Parathyroid adenoma (tissue), 2 donors: ENCODE data around the gene MED20.

Experiments used
- H2AFZ ChIP-seq: fragments of 300-600 bp; sonication (generic); one replicate; pipeline ENCODE4 v1.7.0; 2017; ENCODE audit warnings: antibody characterized with exemption, mild to moderate bottlenecking
- H3K27ac ChIP-seq: fragments of 300-600 bp; sonication (generic); one replicate; pipeline ENCODE4 v1.7.0; 2017
- H3K27me3 ChIP-seq: fragments of 300-600 bp; sonication (generic); one replicate; pipeline ENCODE4 v1.7.0; 2017; ENCODE audit warnings: low read length; ENCODE audit not compliant: control insufficient read depth, insufficient read depth
- H3K36me3 ChIP-seq: fragments of 300-600 bp; sonication (generic); one replicate; pipeline ENCODE4 v1.7.0; 2017; ENCODE audit warnings: low read length; ENCODE audit not compliant: control insufficient read depth, insufficient read depth
- H3K4me1 ChIP-seq: fragments of 300-600 bp; sonication (generic); one replicate; pipeline ENCODE4 v1.7.0; 2017; ENCODE audit warnings: control low read depth
- H3K4me2 ChIP-seq: fragments of 300-600 bp; sonication (generic); one replicate; pipeline ENCODE4 v1.7.0; 2017; ENCODE audit warnings: low read length
- H3K4me3 ChIP-seq: fragments of 300-600 bp; sonication (generic); one replicate; pipeline ENCODE4 v1.7.0; 2017; ENCODE audit warnings: low read depth, low read length
- H3K79me2 ChIP-seq: fragments of 300-600 bp; sonication (generic); one replicate; pipeline ENCODE4 v1.7.0; 2017; ENCODE audit warnings: control low read depth
- H3K9ac ChIP-seq: fragments of 300-600 bp; sonication (generic); one replicate; pipeline ENCODE4 v1.7.0; 2017; ENCODE audit warnings: mild to moderate bottlenecking
- H3K9me3 ChIP-seq: fragments of 300-600 bp; sonication (generic); one replicate; pipeline ENCODE4 v1.7.0; 2017; ENCODE audit warnings: low read length; ENCODE audit not compliant: control insufficient read depth
- TF ChIP-seq, protein P1 (sequence below): fragments of 300-600 bp; sonication (generic); IDR thresholded peaks from one replicate; pipeline ENCODE4 v1.7.0; 2017; ENCODE audit warnings: antibody characterized with exemption, mild to moderate bottlenecking
- donor health status: primary hyperparathyroidism.

MED20 gene

DNA sequence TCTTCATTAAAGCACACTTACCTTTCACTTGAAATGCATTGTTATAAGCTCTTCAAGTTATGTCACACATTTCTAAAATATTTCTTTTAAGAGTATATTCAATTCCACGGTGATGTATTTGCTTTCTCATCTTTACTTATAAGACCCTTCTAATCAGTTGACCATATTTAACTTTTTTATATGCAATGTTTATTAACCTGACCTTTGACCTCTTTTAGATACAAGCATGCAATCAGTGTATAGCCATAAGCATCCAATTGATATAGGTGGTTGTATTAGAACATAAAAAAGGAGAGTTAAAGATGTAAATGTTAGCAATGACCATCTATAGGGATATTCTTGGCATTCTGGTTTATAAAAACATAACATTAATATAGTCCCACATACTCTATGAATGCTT, 35.0 kb downstream of the MED20 start:
- no peaks in the 10 kb centered on the region for H3K9me3 ChIP-seq
- no peaks in the 10 kb centered on the region for H3K36me3 ChIP-seq
- H3K4me3 ChIP-seq, result no peak overlapping the region
- H3K79me2 ChIP-seq, result peaks cover 2% of the 10 kb centered on the region
- H3K9ac ChIP-seq, result no peak overlapping the region
- no peak overlapping the region for H3K4me2 ChIP-seq
- TF ChIP-seq, protein P1, sequence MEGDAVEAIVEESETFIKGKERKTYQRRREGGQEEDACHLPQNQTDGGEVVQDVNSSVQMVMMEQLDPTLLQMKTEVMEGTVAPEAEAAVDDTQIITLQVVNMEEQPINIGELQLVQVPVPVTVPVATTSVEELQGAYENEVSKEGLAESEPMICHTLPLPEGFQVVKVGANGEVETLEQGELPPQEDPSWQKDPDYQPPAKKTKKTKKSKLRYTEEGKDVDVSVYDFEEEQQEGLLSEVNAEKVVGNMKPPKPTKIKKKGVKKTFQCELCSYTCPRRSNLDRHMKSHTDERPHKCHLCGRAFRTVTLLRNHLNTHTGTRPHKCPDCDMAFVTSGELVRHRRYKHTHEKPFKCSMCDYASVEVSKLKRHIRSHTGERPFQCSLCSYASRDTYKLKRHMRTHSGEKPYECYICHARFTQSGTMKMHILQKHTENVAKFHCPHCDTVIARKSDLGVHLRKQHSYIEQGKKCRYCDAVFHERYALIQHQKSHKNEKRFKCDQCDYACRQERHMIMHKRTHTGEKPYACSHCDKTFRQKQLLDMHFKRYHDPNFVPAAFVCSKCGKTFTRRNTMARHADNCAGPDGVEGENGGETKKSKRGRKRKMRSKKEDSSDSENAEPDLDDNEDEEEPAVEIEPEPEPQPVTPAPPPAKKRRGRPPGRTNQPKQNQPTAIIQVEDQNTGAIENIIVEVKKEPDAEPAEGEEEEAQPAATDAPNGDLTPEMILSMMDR, result no peak
- H3K27me3 ChIP-seq, result no peaks in the 10 kb centered on the region
- H3K4me1 ChIP-seq, result no peaks in the 10 kb centered on the region
- no peak overlapping the region for H3K27ac ChIP-seq
- no peak overlapping the region for H2AFZ ChIP-seq

DNA sequence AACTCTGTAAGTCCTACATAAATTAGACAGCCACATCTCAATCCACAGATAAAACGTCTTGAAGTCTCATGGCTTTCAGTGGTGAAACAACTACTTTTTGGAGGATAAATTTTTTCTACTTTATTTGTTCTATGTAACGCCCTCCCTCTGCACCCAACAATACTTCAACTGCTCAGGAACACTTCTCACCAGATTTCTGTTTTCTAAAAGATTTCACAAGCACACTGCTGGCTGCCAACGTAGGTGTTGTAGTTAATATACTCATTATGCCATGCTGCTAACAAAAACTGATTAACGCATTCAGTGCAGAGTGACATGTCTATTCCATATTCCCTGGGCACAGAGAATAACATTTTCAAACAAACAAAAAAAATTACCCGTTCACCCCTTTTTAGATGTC, 36.0 kb downstream of the MED20 start:
- no peak overlapping the region for H3K9ac ChIP-seq
- H3K36me3 ChIP-seq, result no peaks in the 10 kb centered on the region
- TF ChIP-seq, protein P1, result no peak

DNA sequence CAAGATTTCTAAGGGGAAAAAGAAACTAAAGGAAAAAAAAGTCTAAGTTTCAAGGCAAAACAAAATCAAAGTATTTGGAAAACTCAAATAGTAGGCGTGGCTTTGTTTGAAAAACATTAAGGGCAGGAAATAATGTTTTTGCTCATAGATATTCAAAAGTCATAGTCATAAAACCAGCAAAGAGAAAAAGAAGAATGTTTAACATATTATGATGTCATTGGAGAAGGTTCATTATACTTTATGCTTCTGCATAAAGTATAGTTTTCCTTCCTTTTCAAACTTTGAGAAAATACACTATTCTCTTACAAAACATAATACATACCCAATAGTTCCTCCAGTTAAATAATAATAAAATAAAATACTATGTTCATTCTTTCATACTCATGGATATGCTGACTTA, 39.4 kb downstream of the MED20 start:
- no peak overlapping the region for H3K27ac ChIP-seq
- H2AFZ ChIP-seq, result no peak overlapping the region
- H3K27me3 ChIP-seq, result no peaks in the 10 kb centered on the region
- no peaks in the 10 kb centered on the region for H3K4me1 ChIP-seq
- H3K36me3 ChIP-seq, result no peaks in the 10 kb centered on the region
- H3K4me2 ChIP-seq, result no peak overlapping the region
- H3K9me3 ChIP-seq, result no peaks in the 10 kb centered on the region
- H3K9ac ChIP-seq, result no peak overlapping the region
- TF ChIP-seq, protein P1, result no peak
- no peaks in the 10 kb centered on the region for H3K79me2 ChIP-seq
- H3K4me3 ChIP-seq, result no peak overlapping the region

More for the DNA sequence above, 36.0 kb downstream of the MED20 start:
- Histone ChIP-seq H2AFZ (no peak overlapping the region), H3K4me2 (no peak overlapping the region), H3K4me1 (no peaks in the 10 kb centered on the region), H3K79me2 (peaks cover 2% of the 10 kb centered on the region), H3K27me3 (no peaks in the 10 kb centered on the region), H3K9me3 (no peaks in the 10 kb centered on the region), H3K27ac (no peak overlapping the region), H3K4me3 (no peak overlapping the region)

DNA sequence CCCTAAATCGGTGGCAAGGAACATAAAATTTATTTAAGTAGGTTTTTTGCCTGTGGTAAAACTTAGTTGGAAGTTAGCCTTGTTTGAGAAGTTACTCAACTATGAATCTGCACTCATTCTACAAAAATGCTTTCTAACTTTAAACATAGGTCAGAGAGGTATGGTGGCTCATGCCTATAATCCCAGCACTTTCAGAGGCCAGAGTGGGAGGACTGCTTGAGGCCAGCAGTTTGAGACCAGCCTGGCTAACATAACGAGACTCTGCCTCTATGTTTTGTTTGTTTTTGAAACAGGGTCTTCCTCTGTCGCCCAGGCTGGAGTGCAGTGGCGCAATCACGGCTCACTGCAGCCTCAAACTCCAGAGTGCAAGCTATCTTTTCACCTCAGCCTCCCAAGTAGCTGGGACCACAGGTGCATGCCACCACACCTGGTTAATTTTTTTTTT, 42.0 kb downstream of the MED20 start:
- H3K27ac ChIP-seq, result no peak overlapping the region
- H3K79me2 ChIP-seq, result no peaks in the 10 kb centered on the region
- H3K9me3 ChIP-seq, result no peaks in the 10 kb centered on the region
- H3K4me3 ChIP-seq, result no peak overlapping the region
- H3K36me3 ChIP-seq, result no peaks in the 10 kb centered on the region
- no peak overlapping the region for H3K9ac ChIP-seq
- H3K4me2 ChIP-seq, result no peak overlapping the region
- H3K27me3 ChIP-seq, result no peaks in the 10 kb centered on the region
- no peak overlapping the region for H2AFZ ChIP-seq
- H3K4me1 ChIP-seq, result no peaks in the 10 kb centered on the region
- TF ChIP-seq, protein P1, result no peak

DNA sequence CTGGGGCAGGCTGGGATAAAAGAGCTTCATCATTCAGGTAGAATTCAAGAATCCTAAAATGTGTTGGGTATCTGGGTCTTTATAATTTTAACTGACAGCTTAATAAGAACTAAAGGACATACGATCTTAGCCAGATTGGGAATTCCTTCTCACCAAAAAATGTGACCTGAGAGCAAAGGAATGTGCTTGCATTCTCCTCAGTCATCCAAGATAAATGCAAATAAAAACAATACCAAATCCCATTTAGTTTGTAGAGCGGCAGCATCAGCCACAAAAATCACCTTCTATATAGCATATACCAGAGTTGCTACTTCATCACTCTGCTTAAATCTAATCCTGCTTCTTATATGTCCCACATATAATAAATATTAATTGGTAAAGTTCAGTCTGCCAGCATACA, 42.7 kb downstream of the MED20 start:
- no peaks in the 10 kb centered on the region for H3K4me1 ChIP-seq
- no peaks in the 10 kb centered on the region for H3K36me3 ChIP-seq
- no peak overlapping the region for H3K9ac ChIP-seq
- H3K4me2 ChIP-seq, result no peak overlapping the region
- TF ChIP-seq, protein P1, result no peak
- H3K27me3 ChIP-seq, result no peaks in the 10 kb centered on the region
- no peak overlapping the region for H3K27ac ChIP-seq
- no peak overlapping the region for H2AFZ ChIP-seq
- H3K9me3 ChIP-seq, result no peaks in the 10 kb centered on the region
- H3K4me3 ChIP-seq, result no peak overlapping the region
- no peaks in the 10 kb centered on the region for H3K79me2 ChIP-seq
